HL-60 (cell line): Measurements from ENCODE around the gene ZSCAN20.

Experiments used
- GABPA ChIP-seq: IDR thresholded peaks from 2 replicates; pipeline ENCODE4 v1.6.1; 2012; ENCODE audit warnings: low read depth
- POLR2AphosphoS5 ChIP-seq: IDR thresholded peaks from 2 replicates; pipeline ENCODE4 v1.6.1; 2012; ENCODE audit warnings: low read depth
- REST ChIP-seq: IDR thresholded peaks from 2 replicates; pipeline ENCODE4 v1.6.1; 2012; ENCODE audit warnings: low read depth; ENCODE audit not compliant: insufficient replicate concordance
- TF ChIP-seq, protein P1 (sequence below): IDR thresholded peaks from one replicate; pipeline ENCODE4 v1.5.1; 2011; ENCODE audit warnings: low read length, control low read depth, inconsistent platforms; ENCODE audit not compliant: insufficient read depth

GRCh38 chr1:33500547-33500946 lies 28.1 kb downstream of the ZSCAN20 start:
- TF ChIP-seq POLR2AphosphoS5 (no peak), GABPA (no peak), REST (no peak)
- TF ChIP-seq, protein P1, sequence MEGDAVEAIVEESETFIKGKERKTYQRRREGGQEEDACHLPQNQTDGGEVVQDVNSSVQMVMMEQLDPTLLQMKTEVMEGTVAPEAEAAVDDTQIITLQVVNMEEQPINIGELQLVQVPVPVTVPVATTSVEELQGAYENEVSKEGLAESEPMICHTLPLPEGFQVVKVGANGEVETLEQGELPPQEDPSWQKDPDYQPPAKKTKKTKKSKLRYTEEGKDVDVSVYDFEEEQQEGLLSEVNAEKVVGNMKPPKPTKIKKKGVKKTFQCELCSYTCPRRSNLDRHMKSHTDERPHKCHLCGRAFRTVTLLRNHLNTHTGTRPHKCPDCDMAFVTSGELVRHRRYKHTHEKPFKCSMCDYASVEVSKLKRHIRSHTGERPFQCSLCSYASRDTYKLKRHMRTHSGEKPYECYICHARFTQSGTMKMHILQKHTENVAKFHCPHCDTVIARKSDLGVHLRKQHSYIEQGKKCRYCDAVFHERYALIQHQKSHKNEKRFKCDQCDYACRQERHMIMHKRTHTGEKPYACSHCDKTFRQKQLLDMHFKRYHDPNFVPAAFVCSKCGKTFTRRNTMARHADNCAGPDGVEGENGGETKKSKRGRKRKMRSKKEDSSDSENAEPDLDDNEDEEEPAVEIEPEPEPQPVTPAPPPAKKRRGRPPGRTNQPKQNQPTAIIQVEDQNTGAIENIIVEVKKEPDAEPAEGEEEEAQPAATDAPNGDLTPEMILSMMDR: no peak
